GM19351 (cell line): ENCODE measurements around the gene TSHZ2.
"Not testable (repeated sequence)": the region's sequence is repeated elsewhere in the genome, so short reads cannot be mapped to it uniquely, and the experiment has no call there.

Source experiments
- ATAC-seq: cut with Tn5 transposase; IDR thresholded peaks from one replicate; pipeline ENCODE4 v1.9.1; 2021; ENCODE audit warnings: mild to moderate bottlenecking, moderate library complexity; ENCODE audit not compliant: unreplicated experiment

Gene TSHZ2

GRCh38 chr20:53487461-53488200 is 515.5 kb downstream of the TSHZ2 start:
- ATAC-seq: no peak

- no peak for ATAC-seq
Measured at GRCh38 chr20:53488775-53489272, 516.7 kb downstream of the TSHZ2 start.

- no peak for ATAC-seq
Measured at GRCh38 chr20:53489528-53489927, 517.4 kb downstream of the TSHZ2 start.

- ATAC-seq: no peak
Measured at GRCh38 chr20:53490620-53491019, 518.5 kb downstream of the TSHZ2 start.

- no peak for ATAC-seq
Measured at GRCh38 chr20:53491462-53491861, 519.3 kb downstream of the TSHZ2 start.

- no peak for ATAC-seq
Measured at GRCh38 chr20:53492212-53492611, 520.1 kb downstream of the TSHZ2 start.

- no peak for ATAC-seq
Measured at GRCh38 chr20:53493311-53493857, 521.2 kb downstream of the TSHZ2 start.

- ATAC-seq: no peak
Measured at GRCh38 chr20:53494753-53495152, 522.6 kb downstream of the TSHZ2 start.

- ATAC-seq: no peak
Measured at GRCh38 chr20:53495398-53496092, 523.4 kb downstream of the TSHZ2 start.

GRCh38 chr20:53497246-53497645 is 525.1 kb downstream of the TSHZ2 start:
- no peak for ATAC-seq

GRCh38 chr20:53498341-53498740 is 526.2 kb downstream of the TSHZ2 start:
- ATAC-seq: no peak

- ATAC-seq: no peak
Measured at GRCh38 chr20:53500651-53501050, 528.5 kb downstream of the TSHZ2 start.

GRCh38 chr20:53502820-53503219 is 530.7 kb downstream of the TSHZ2 start:
- no peak for ATAC-seq

- no peak for ATAC-seq
Measured at GRCh38 chr20:53503517-53503919, 531.4 kb downstream of the TSHZ2 start.

GRCh38 chr20:53504106-53504505 is 531.9 kb downstream of the TSHZ2 start:
- not testable (repeated sequence) for ATAC-seq

- ATAC-seq: no peak
Measured at GRCh38 chr20:53510262-53510661, 538.1 kb downstream of the TSHZ2 start.

GRCh38 chr20:53510704-53511103 is 538.5 kb downstream of the TSHZ2 start:
- no peak for ATAC-seq

- no peak for ATAC-seq
Measured at GRCh38 chr20:53512076-53512475, 539.9 kb downstream of the TSHZ2 start.

- ATAC-seq: no peak
Measured at GRCh38 chr20:53513168-53513488, 541.0 kb downstream of the TSHZ2 start.

GRCh38 chr20:53513489-53514298 is 541.5 kb downstream of the TSHZ2 start:
- no peak for ATAC-seq

GRCh38 chr20:53515749-53516148 is 543.6 kb downstream of the TSHZ2 start:
- no peak for ATAC-seq
